ENCODE measurements around the gene BTBD18. TPM values are rescaled to one million over a fixed set of nuclear protein-coding genes. Genes with fewer than 3 reads are reported as not detected.

Gene BTBD18
- total RNA-seq, 1 donor from 2014 or later: not detected

DNA sequence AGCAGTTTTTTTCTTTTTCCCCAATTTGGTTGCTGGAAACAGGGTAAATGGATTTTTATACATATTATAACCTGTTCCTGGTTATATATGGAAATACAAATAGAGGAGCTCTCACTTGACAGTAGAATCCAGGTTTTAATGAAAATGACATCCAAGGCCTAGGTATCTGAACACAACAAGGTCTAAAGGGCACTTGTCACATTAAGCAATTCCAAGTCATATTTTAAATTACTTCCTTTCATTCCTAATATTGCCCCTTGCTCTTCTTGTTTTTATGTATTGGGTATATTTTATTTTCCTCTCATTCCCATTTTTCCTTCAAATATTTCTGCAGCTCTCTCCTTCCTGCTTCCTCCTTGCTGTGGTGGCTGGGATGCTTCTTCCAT is 37.1 kb upstream of the BTBD18 start:
- DNase-seq (ENCODE audit: extremely low spot score in 2 of 2): no peak
- H3K36me3 ChIP-seq: peaks cover 0 to 3% of the 10 kb centered on the region in 2 donors
- H3K9me3 ChIP-seq: no peaks in the 10 kb centered on the region
- peaks cover 99% of the 10 kb centered on the region for H3K4me1 ChIP-seq
- intact Hi-C loops (cut with DNase I): no loop called here
- no peak overlapping the region for H3K4me3 ChIP-seq
- H3K27me3 ChIP-seq: no peaks in the 10 kb centered on the region
- peak overlapping the region; percentile 28 for H3K27ac ChIP-seq
- TF ChIP-seq POLR2A (IDR thresholded peaks at IDR 0.05) (no peak), POLR2AphosphoS5 (IDR thresholded peaks at IDR 0.05; ENCODE audit: insufficient read depth in 1 of 2, low read depth in 1 of 2) (no peak)
- TF ChIP-seq, protein P1, sequence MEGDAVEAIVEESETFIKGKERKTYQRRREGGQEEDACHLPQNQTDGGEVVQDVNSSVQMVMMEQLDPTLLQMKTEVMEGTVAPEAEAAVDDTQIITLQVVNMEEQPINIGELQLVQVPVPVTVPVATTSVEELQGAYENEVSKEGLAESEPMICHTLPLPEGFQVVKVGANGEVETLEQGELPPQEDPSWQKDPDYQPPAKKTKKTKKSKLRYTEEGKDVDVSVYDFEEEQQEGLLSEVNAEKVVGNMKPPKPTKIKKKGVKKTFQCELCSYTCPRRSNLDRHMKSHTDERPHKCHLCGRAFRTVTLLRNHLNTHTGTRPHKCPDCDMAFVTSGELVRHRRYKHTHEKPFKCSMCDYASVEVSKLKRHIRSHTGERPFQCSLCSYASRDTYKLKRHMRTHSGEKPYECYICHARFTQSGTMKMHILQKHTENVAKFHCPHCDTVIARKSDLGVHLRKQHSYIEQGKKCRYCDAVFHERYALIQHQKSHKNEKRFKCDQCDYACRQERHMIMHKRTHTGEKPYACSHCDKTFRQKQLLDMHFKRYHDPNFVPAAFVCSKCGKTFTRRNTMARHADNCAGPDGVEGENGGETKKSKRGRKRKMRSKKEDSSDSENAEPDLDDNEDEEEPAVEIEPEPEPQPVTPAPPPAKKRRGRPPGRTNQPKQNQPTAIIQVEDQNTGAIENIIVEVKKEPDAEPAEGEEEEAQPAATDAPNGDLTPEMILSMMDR (IDR thresholded peaks at IDR 0.05): no peak

DNA sequence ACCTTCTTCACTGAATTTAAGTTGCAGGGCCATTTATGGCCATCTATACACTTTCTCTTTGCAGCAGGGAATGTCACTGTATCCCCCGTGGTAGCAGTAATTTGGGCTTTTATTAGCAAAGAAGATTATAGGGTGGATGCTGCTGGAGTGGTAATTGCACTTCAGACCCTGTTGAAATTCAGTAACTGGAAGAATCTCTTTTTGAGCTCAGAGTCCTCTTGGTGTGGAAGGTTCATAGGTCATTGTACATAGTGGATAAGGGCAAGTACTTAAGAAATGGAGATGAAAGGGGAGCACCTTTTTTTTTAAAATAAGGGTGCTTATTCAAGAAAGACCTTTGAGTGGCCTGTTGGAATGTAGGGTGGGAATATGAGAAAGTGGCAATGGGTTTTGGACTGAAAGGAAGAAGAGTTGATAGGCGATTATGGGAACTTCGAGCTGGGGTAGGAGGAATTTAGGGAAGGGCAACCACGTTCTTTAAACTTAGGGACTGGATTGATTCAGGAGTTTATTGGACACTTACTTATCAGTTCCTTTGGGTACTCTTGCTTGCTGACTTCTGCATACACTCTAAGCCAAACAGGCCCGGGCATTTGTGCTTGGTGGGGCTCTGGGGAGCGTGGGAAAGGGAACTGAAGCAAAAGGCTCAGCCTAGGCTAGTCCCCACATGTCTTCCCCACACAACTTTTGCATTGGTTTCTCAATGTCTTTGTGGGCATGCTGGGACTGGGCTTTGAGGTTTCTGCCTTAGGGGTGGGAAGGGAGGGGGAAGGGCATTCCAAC is 36.5 kb upstream of the BTBD18 start:
- DNase-seq (ENCODE audit: extremely low spot score in 2 of 2): no peak
- no peaks in the 10 kb centered on the region for H3K36me3 ChIP-seq
- no peak overlapping the region for H3K4me3 ChIP-seq
- H3K4me1 ChIP-seq: peaks cover 98% of the 10 kb centered on the region
- intact Hi-C loops (cut with DNase I): no loop called here
- H3K27ac ChIP-seq: peak overlapping the region; percentile 42
- H3K27me3 ChIP-seq: no peaks in the 10 kb centered on the region
- H3K9me3 ChIP-seq: no peaks in the 10 kb centered on the region
- TF ChIP-seq POLR2AphosphoS5 (IDR thresholded peaks at IDR 0.05; ENCODE audit: insufficient read depth in 1 of 2, low read depth in 1 of 2): peak in 1 of 2 donors; percentile 46
- TF ChIP-seq, protein P1 (IDR thresholded peaks at IDR 0.05): no peak

DNA sequence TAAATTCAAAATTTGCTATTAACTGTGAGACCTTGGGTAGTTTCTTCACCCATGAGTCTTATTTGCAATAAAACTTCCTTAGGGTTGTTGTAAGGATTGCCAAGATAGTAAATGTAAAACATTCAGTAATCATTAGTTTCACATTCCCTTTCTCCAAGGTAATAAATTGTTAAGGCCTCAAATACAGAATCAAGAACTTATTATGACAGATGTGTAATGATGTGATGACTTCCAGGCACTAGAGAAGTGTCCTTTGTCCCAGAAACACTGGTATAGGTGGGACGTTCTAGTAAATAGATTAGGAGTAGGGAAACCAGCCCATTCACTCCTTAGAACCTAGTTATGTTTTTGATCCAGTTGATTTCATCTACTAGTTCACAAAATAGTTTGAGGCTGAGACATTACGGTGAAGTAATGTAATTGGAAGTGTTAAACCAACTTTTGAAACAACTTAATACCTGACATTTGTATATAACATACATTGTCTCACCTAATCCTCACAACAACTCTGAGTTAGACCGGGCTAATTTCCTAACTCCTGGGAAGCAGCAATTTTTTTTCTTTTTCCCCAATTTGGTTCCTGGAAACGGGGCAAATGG is 35.5 kb upstream of the BTBD18 start:
- peak overlapping the region; percentile 42 for H3K27ac ChIP-seq
- no peak for DNase-seq (ENCODE audit: extremely low spot score in 2 of 2)
- H3K36me3 ChIP-seq: no peaks in the 10 kb centered on the region
- no peaks in the 10 kb centered on the region for H3K27me3 ChIP-seq
- TF ChIP-seq POLR2AphosphoS5 (IDR thresholded peaks at IDR 0.05; ENCODE audit: insufficient read depth in 1 of 2, low read depth in 1 of 2): no peak
- TF ChIP-seq, protein P1 (IDR thresholded peaks at IDR 0.05): no peak
- no peak for TF ChIP-seq POLR2A (IDR thresholded peaks at IDR 0.05)
- no peaks in the 10 kb centered on the region for H3K9me3 ChIP-seq
- peaks cover 96% of the 10 kb centered on the region for H3K4me1 ChIP-seq
- intact Hi-C loops (cut with DNase I): no loop called here
- H3K4me3 ChIP-seq: no peak overlapping the region

DNA sequence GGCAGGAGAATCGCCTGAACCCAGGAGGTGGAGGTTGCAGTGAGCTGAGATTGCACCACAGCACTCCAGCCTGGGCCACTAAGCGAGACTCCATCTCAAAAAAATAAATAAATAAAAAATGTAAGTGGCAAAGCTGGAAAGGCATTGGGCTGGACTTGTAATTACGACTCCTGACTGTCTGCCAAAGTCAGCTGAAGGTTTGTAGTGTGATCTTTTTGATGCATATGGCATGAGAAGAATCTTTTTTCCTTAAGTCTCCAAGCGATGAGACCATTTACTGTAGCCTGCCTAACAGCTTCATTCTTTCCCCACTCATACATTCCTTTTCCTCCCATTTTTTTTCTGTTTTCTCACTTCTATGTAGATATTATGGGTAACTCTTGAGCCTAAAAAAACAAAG is 34.8 kb upstream of the BTBD18 start:
- DNase-seq (ENCODE audit: extremely low spot score in 2 of 2): no peak
- TF ChIP-seq POLR2AphosphoS5 (IDR thresholded peaks at IDR 0.05; ENCODE audit: insufficient read depth in 1 of 2, low read depth in 1 of 2): no peak
- TF ChIP-seq, protein P1 (IDR thresholded peaks at IDR 0.05): no peak
- no peak for TF ChIP-seq POLR2A (IDR thresholded peaks at IDR 0.05)
- Histone ChIP-seq H3K27me3 (no peaks in the 10 kb centered on the region), H3K27ac (peak overlapping the region; percentile 42), H3K9me3 (no peaks in the 10 kb centered on the region), H3K4me3 (no peak overlapping the region), H3K36me3 (no peaks in the 10 kb centered on the region), H3K4me1 (peaks cover 96% of the 10 kb centered on the region)
- intact Hi-C loops (cut with DNase I): no loop called here

DNA sequence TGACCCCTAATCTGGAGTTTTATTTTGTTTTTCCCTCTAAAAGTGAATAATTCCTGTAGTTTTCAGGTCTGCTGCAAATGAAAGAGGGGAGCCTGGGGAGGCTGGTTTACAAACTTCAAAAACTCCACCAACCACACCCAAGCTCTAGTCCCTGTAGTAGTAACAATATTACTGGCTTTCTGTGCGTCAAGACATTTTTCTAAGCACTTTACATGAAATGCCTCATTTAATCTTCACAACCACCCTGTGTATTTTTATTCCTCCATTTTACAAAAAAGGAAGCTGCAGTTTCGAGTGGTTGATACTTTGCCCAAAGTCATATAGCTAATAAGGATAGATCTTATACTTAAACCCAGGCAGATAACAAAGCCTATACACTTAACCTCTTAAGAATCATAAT is 33.5 kb upstream of the BTBD18 start:
- Histone ChIP-seq H3K4me1 (peaks cover 96% of the 10 kb centered on the region), H3K27me3 (no peaks in the 10 kb centered on the region), H3K4me3 (no peak overlapping the region), H3K36me3 (no peaks in the 10 kb centered on the region), H3K9me3 (no peaks in the 10 kb centered on the region), H3K27ac (no peak overlapping the region)
- intact Hi-C loops (cut with DNase I): no loop called here
- TF ChIP-seq POLR2A (IDR thresholded peaks at IDR 0.05) (no peak), POLR2AphosphoS5 (IDR thresholded peaks at IDR 0.05; ENCODE audit: insufficient read depth in 1 of 2, low read depth in 1 of 2) (no peak)
- TF ChIP-seq, protein P1 (IDR thresholded peaks at IDR 0.05): no peak
- DNase-seq (ENCODE audit: extremely low spot score in 2 of 2): no peak

Data from vagina (tissue), 2 donors.